GF-D8 (cell line): ENCODE results near the gene SMARCB1.

ENCODE experiments used
- DNase-seq: peaks from one replicate; lab custom pipeline; 2025; lab: John Stamatoyannopoulos, UW

The SMARCB1 gene

DNA sequence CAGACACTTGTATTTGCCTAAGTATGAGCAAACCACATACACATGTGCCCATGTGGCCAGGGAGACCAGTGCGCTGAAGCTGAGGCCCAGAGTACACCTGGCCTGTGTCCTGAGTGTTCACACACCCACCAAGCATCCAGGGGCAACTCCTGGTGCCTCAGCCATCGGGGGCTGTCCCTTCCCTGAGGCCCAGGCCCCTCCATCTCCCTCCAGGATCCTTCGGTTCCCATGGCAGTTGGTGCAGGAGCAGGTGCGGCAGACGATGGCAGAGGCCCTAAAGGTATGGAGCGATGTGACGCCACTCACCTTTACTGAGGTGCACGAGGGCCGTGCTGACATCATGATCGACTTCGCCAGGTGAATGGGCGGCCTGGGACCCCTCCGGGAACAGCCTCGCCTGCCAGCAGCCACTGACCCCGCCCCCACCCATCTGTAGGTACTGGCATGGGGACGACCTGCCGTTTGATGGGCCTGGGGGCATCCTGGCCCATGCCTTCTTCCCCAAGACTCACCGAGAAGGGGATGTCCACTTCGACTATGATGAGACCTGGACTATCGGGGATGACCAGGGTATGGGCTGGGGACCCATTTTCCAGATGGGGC is 6.5 kb upstream of the SMARCB1 start:
- no peak for DNase-seq

- DNase-seq, result no peak
These were observed 5.7 kb upstream of the SMARCB1 start for GRCh38 chr22:23781065-23781464.

DNA sequence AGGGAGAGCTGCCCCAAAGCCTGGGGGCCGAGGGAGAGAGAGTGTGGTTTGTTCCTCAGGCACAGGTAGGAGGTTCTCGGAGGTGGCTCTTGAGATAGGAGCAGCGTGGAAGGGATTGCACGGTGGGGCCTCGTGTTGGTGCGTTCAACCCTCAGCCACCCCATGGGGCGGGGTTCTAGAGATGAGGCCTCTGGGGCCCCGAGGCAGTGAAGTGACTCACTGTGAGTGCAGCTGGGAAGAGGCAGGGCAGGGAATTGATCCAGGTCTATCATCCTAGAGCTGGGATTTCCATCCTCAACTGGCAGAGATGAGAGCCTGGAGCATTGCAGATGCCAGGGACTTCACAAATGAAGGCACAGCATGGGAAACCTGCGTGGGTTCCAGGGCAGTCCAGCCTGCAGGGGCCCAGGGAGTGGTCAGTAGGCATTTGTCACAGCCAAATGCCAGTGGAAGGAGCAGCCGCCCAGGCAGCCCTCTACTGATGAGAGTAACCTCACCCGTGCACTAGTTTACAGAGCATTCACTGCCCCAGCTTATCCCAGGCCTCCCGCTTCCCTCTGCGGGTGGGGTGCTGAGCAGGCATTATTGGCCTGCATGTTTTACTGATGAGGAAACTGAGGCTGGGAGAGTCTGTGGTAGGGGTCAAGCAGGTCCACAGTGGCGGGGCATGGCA is 5.1 kb upstream of the SMARCB1 start:
- DNase-seq, result no peak

GRCh38 chr22:23782252-23782651 is 4.5 kb upstream of the SMARCB1 start:
- no peak for DNase-seq

DNA sequence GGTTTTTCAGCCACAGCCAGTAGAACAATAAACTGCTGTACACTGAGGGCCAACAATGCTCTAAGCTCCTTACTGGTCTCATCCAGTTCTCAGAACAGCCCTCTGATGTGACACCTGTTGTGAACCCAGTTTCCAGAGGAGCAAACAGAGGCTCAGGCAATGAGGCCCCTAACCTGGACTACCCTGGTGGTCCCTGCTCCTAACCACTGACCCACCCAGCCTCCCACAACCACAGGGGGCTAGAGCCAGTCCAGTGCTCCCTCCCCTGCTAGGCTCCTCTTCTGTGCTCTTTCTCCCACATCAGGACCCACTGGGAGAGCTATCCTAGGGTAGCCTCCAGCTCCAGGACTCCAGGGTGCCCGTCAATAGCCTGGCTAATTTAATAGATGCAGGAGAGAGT is 4.1 kb upstream of the SMARCB1 start:
- no peak for DNase-seq

DNA sequence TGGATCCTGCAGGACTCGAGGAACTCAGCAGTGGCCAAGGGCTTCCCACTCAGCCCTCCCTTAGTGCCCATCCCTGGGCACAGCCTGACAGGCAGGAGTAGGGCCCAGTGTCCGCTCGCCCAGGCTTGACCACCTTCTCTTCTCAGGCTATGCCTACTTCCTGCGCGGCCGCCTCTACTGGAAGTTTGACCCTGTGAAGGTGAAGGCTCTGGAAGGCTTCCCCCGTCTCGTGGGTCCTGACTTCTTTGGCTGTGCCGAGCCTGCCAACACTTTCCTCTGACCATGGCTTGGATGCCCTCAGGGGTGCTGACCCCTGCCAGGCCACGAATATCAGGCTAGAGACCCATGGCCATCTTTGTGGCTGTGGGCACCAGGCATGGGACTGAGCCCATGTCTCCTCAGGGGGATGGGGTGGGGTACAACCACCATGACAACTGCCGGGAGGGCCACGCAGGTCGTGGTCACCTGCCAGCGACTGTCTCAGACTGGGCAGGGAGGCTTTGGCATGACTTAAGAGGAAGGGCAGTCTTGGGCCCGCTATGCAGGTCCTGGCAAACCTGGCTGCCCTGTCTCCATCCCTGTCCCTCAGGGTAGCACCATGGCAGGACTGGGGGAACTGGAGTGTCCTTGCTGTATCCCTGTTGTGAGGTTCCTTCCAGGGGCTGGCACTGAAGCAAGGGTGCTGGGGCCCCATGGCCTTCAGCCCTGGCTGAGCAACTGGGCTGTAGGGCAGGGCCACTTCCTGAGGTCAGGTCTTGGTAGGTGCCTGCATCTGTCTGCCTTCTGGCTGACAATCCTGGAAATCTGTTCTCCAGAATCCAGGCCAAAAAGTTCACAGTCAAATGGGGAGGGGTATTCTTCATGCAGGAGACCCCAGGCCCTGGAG is 3.3 kb upstream of the SMARCB1 start:
- DNase-seq, result no peak

- DNase-seq, result peak; percentile 11
These were observed 2.5 kb upstream of the SMARCB1 start for GRCh38 chr22:23784215-23784732.

GRCh38 chr22:23786261-23786710 is 480 bp upstream of the SMARCB1 start:
- no peak for DNase-seq

GRCh38 chr22:23787600-23787896 is 782 bp downstream of the SMARCB1 start:
- DNase-seq, result no peak

DNA sequence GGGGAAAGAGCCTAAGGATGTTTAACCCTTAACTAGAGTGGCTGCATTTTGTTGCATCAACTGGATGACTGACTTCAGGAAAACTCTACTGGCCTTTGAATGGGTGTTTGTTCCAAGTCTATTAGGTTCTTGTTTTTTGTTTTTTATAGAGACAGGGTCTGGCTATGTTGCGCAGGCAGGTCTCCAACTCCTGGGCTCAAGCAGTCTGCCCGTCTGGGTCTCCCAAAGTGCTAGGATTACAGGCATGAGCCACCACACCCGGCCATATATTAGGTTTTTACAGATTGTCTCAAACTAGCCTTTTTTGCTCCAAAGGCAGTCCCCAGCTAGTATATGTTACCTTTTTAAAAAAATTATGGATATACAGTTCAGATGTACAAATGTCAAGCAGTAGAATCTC is 1.1 kb downstream of the SMARCB1 start:
- DNase-seq, result no peak

DNA sequence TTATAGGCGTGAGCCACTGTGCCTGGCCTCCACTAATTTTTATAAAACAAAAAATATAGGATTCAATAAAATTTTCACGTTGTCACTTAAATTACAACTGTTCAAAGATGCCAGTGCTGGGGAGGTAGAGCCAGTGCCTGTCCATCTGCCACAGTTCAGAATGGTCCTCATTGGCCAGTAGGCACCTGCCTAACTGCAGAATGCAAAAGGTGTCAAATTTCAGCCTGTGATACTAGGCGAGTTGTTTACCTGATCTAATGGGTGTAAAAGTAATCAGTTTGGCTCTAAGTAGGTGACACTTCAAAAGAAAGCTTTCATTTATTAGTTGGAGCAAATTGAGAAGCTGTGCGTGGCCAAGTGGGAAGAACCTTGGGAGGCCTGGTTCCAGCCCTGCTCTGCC is 2.4 kb downstream of the SMARCB1 start:
- DNase-seq, result no peak

GRCh38 chr22:23789638-23790037 is 2.9 kb downstream of the SMARCB1 start:
- DNase-seq, result no peak

- no peak for DNase-seq
These were observed 4.3 kb downstream of the SMARCB1 start for GRCh38 chr22:23790819-23791737.

DNA sequence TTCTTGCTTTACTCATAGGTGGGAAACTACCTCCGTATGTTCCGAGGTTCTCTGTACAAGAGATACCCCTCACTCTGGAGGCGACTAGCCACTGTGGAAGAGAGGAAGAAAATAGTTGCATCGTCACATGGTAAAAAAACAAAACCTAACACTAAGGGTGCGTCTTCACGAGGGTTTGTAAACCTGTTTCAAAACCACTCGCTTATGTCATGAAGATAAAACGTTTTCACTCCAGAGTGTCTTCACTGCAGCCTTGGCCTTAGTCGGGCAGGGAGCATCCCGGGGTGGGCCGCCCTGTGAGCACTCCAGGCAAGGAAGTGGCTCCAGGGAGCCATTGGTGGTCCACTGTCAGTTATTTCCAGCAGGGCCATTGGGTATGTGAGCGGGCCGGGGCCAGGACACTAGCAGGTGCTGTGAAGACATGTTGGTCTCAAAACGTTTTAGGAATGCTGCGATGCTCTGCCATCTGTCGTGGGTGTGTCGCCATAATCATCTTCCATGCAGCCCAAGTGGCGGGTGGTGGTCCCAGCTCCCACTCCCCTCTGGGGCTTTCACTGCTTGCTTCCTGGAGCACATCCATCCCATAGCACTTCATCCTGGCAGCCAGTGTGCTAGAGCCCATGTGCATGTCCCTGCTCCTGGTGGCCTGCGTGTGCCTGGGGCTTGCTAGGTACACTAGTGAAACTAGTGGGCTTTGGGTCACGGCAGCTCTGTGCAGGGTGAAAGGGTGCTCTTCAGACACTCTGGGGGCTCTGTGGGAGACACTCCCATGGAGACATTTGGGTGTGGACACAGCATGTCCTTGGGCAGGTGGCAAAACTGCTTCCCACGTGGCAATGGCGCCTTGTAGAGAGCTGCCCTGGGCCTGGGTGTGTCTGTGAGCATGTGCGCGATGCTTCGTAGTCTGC is 5.2 kb downstream of the SMARCB1 start:
- DNase-seq, result no peak

DNA sequence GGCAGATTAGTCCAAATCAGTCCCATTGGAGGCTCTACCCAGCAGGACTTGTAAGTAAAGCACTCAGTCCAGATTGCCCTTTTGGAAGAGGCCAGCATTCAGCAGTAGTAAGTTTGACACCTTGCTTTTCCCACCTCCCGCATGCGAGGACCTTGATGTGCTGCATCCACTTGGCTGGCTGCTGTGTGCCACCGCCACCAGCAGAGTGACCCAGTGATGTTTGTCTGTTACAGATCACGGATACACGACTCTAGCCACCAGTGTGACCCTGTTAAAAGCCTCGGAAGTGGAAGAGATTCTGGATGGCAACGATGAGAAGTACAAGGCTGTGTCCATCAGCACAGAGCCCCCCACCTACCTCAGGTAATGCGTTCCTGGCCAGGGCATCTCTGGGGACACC is 6.6 kb downstream of the SMARCB1 start:
- no peak for DNase-seq

- DNase-seq, result no peak
These were observed 9.7 kb downstream of the SMARCB1 start for GRCh38 chr22:23796461-23796860.

- no peak for DNase-seq
These were observed 13.8 kb downstream of the SMARCB1 start for GRCh38 chr22:23800297-23801237.

GRCh38 chr22:23801238-23801821 is 14.6 kb downstream of the SMARCB1 start:
- no peak for DNase-seq

- no peak for DNase-seq
These were observed 15.2 kb downstream of the SMARCB1 start for GRCh38 chr22:23801886-23802377.
